Caco-2 (cell line): Measurements from ENCODE around the gene IQSEC3. TPM values are rescaled to one million over a fixed set of nuclear protein-coding genes. Genes with fewer than 3 reads are reported as not detected.

Source experiments
- BruUV-seq: library from RNA; stranded (reverse); fragments of 400-500 nt; replicated peaks from 2 replicates; lab custom pipeline; 2021; lab: Mats Ljungman, UMichigan
- CTCF ChIA-PET: fragments of 300-600 bp; sonication (Branson Sonifier 250); formaldehyde crosslinking; loops from one replicate; lab custom pipeline; 2022; ENCODE audit warnings: antibody characterized with exemption; lab: Charles Lee
- POLR2A ChIA-PET: fragments of 300-600 bp; sonication (Branson Sonifier 250); formaldehyde crosslinking; loops from one replicate; lab custom pipeline; 2022; ENCODE audit warnings: antibody characterized with exemption; lab: Charles Lee
- DNase-seq, 2 experiments: peaks; one replicate each; pipeline versions ENCODE4 v3.0.0 to v3.0.0-alpha.2; 2020 to 2022
- H3K27me3 ChIP-seq: replicated peaks from 2 replicates; pipeline ENCODE4 v1.6.0; 2011; ENCODE audit warnings: low read length; ENCODE audit not compliant: control insufficient read depth, insufficient read depth
- H3K36me3 ChIP-seq: 2 replicates; pipeline ENCODE4 v1.5.1; 2011; ENCODE audit warnings: low read length; ENCODE audit not compliant: control insufficient read depth, insufficient read depth
- H3K4me1 ChIP-seq: fragments of 250-450 bp; sonication (Bioruptor Pico); 2 replicates; pipeline ENCODE4 v1.5.1; 2020; ENCODE audit warnings: mild to moderate bottlenecking
- H3K4me3 ChIP-seq: 2 replicates; pipeline ENCODE4 v1.5.1; 2011; ENCODE audit warnings: low read depth, mild to moderate bottlenecking, control low read depth, low read length
- H3K9me3 ChIP-seq: fragments of 250-450 bp; sonication (Bioruptor Pico); 2 replicates; pipeline ENCODE4 v1.5.1; 2020; ENCODE audit warnings: mild to moderate bottlenecking, moderate library complexity
- H3K27ac Mint-ChIP-seq: one replicate; pipeline ENCODE4 v1.8.0; 2022; ENCODE audit warnings: mixed read lengths; ENCODE audit not compliant: unreplicated experiment
- H3K27me3 Mint-ChIP-seq: one replicate; pipeline ENCODE4 v1.8.0; 2022; ENCODE audit warnings: mixed read lengths; ENCODE audit not compliant: insufficient read depth, unreplicated experiment
- H3K36me3 Mint-ChIP-seq: one replicate; pipeline ENCODE4 v1.8.0; 2022; ENCODE audit warnings: mild to moderate bottlenecking, mixed read lengths; ENCODE audit not compliant: insufficient read depth, unreplicated experiment
- H3K4me1 Mint-ChIP-seq: one replicate; pipeline ENCODE4 v1.8.0; 2022; ENCODE audit warnings: low read depth, mixed read lengths; ENCODE audit not compliant: unreplicated experiment
- H3K4me3 Mint-ChIP-seq: one replicate; pipeline ENCODE4 v1.8.0; 2022; ENCODE audit warnings: mild to moderate bottlenecking, moderate library complexity, mixed read lengths; ENCODE audit not compliant: unreplicated experiment
- H3K9me3 Mint-ChIP-seq: one replicate; pipeline ENCODE4 v1.8.0; 2022; ENCODE audit warnings: mixed read lengths; ENCODE audit not compliant: unreplicated experiment
- CTCF ChIP-seq, 2 experiments: fragments of 200-600 bp in 1 of 2; IDR thresholded peaks; 1 replicate in 1 of 2; 2 replicates in 1 of 2; pipeline versions ENCODE4 v1.5.1 to v1.8.0; 2011 to 2022; ENCODE audit warnings: antibody characterized with exemption in 1 of 2, control low read depth in 1 of 2, inconsistent platforms in 1 of 2, low read depth in 1 of 2, low read length in 1 of 2, mild to moderate bottlenecking in 1 of 2, moderate library complexity in 1 of 2; ENCODE audit not compliant: insufficient read depth in 1 of 2, severe bottlenecking in 1 of 2, unreplicated experiment in 1 of 2
- intact Hi-C: fragments of 100-400 bp; cut with micrococcal nuclease; formaldehyde crosslinking; loops from one replicate; pipeline ENCODE4 v1.10.0; 2022; ENCODE audit not compliant: unreplicated experiment
- total RNA-seq: library from RNA; stranded (reverse); gene quantifications from 2 replicates; pipeline ENCODE4 v1.2.3, GENCODE V29; 2022

IQSEC3 gene
- total RNA-seq, 1 experiment from 2014 or later, result 0.59 TPM

GRCh38 chr12:163406-163986 is 96.9 kb downstream of the IQSEC3 start:
- Mint-ChIP-seq H3K27ac (no peak overlapping the region), H3K4me1 (peaks cover 14% of the 10 kb centered on the region), H3K4me3 (no peak overlapping the region), H3K27me3 (peaks cover 14% of the 10 kb centered on the region), H3K9me3 (no peaks in the 10 kb centered on the region), H3K36me3 (no peaks in the 10 kb centered on the region)
- TF ChIP-seq CTCF (IDR thresholded peaks at IDR 0.05; ENCODE audit: insufficient read depth in 1 of 2, low read depth in 1 of 2, low read length in 1 of 2, severe bottlenecking in 1 of 2, unreplicated experiment in 1 of 2), result no peak
- peaks cover 6% of the 10 kb centered on the region; the same call in 1 of the 2 replicates for H3K4me1 ChIP-seq
- intact Hi-C loops, result no loop called here
- no peaks in the 10 kb centered on the region for H3K27me3 ChIP-seq
- H3K4me3 ChIP-seq, result no peak overlapping the region
- no peaks in the 10 kb centered on the region for H3K9me3 ChIP-seq
- no peaks in the 10 kb centered on the region for H3K36me3 ChIP-seq
- no peak for DNase-seq
- POLR2A ChIA-PET, result no interaction called here
- CTCF ChIA-PET, result no interaction called here
- no TSS peak for BruUV-seq

GRCh38 chr12:164207-164606 is 97.6 kb downstream of the IQSEC3 start:
- Histone ChIP-seq H3K27me3 (no peaks in the 10 kb centered on the region), H3K4me1 (peaks cover 6% of the 10 kb centered on the region; the same call in 1 of the 2 replicates), H3K4me3 (no peak overlapping the region), H3K9me3 (no peaks in the 10 kb centered on the region), H3K36me3 (no peaks in the 10 kb centered on the region)
- ChIA-PET CTCF (no interaction called here), POLR2A (no interaction called here)
- DNase-seq, result no peak
- H3K4me3 Mint-ChIP-seq, result no peak overlapping the region
- peaks cover 11% of the 10 kb centered on the region for H3K27me3 Mint-ChIP-seq
- H3K27ac Mint-ChIP-seq, result no peak overlapping the region
- H3K9me3 Mint-ChIP-seq, result no peaks in the 10 kb centered on the region
- TF ChIP-seq CTCF (IDR thresholded peaks at IDR 0.05; ENCODE audit: insufficient read depth in 1 of 2, low read depth in 1 of 2, low read length in 1 of 2, severe bottlenecking in 1 of 2, unreplicated experiment in 1 of 2), result no peak
- intact Hi-C loops, result no loop called here
- H3K36me3 Mint-ChIP-seq, result no peaks in the 10 kb centered on the region
- no TSS peak for BruUV-seq
- peaks cover 14% of the 10 kb centered on the region for H3K4me1 Mint-ChIP-seq

- H3K4me1 Mint-ChIP-seq, result peaks cover 14% of the 10 kb centered on the region
- no peaks in the 10 kb centered on the region for H3K36me3 ChIP-seq
- no peak for DNase-seq
- H3K36me3 Mint-ChIP-seq, result no peaks in the 10 kb centered on the region
- H3K9me3 ChIP-seq, result no peaks in the 10 kb centered on the region
- no TSS peak for BruUV-seq
- H3K4me3 ChIP-seq, result no peak overlapping the region
- ChIA-PET CTCF (no interaction called here), POLR2A (no interaction called here)
- H3K27me3 Mint-ChIP-seq, result peaks cover 4% of the 10 kb centered on the region
- TF ChIP-seq CTCF (IDR thresholded peaks at IDR 0.05; ENCODE audit: insufficient read depth in 1 of 2, low read depth in 1 of 2, low read length in 1 of 2, severe bottlenecking in 1 of 2, unreplicated experiment in 1 of 2), result no peak
- peaks cover 6% of the 10 kb centered on the region; the same call in 1 of the 2 replicates for H3K4me1 ChIP-seq
- no peaks in the 10 kb centered on the region for H3K9me3 Mint-ChIP-seq
- H3K27ac Mint-ChIP-seq, result no peak overlapping the region
- no peaks in the 10 kb centered on the region for H3K27me3 ChIP-seq
- H3K4me3 Mint-ChIP-seq, result no peak overlapping the region
- intact Hi-C loops, result no loop called here
These were observed 99.3 kb downstream of the IQSEC3 start for GRCh38 chr12:165862-166368.
